Kidney (tissue), 22 donors: Measurements from ENCODE around the gene E2F1. TPM values are rescaled to one million over a fixed set of nuclear protein-coding genes. Genes with fewer than 3 reads are reported as not detected.

Experiments used
- DNase-seq, 5 donors: peaks; one replicate each; pipeline ENCODE4 v3.0.0-alpha.2; 2013 to 2020
- FAIRE-seq: peaks from 2 replicates; lab custom pipeline; 2012; peaks lifted over from hg19 to GRCh38; lab: Jason Lieb, UNC
- H3K27ac ChIP-seq, 2 donors: one replicate each; pipeline ENCODE4 v1.7.0; 2013; ENCODE audit warnings: low read depth in 2 of 2, low read length in 2 of 2, inconsistent platforms in 1 of 2
- H3K27me3 ChIP-seq: one replicate; pipeline ENCODE4 v1.7.1; 2013; ENCODE audit warnings: low read length, inconsistent platforms; ENCODE audit not compliant: control insufficient read depth, insufficient read depth
- H3K36me3 ChIP-seq, 3 donors: one replicate each; pipeline versions ENCODE4 v1.7.0 to v1.7.1; 2013; ENCODE audit warnings: low read length in 3 of 3, control low read depth in 1 of 3, inconsistent platforms in 1 of 3; ENCODE audit not compliant: insufficient read depth in 3 of 3, control insufficient read depth in 2 of 3
- H3K4me1 ChIP-seq, 3 donors: one replicate each; pipeline versions ENCODE4 v1.7.0 to v1.7.1; 2013; ENCODE audit warnings: low read length in 3 of 3, inconsistent platforms in 1 of 3, low read depth in 1 of 3; ENCODE audit not compliant: control insufficient read depth in 2 of 3, insufficient read depth in 2 of 3
- H3K4me3 ChIP-seq, 3 donors: one replicate each; pipeline versions ENCODE4 v1.7.0 to v1.8.1; 2013; ENCODE audit warnings: low read length in 3 of 3, control low read depth in 1 of 3, inconsistent platforms in 1 of 3
- H3K9ac ChIP-seq, 3 donors: one replicate each; pipeline versions ENCODE4 v1.7.0 to v1.7.1; 2013; ENCODE audit warnings: low read length in 3 of 3, control low read depth in 1 of 3, inconsistent platforms in 1 of 3
- H3K9me3 ChIP-seq, 3 donors: one replicate each; pipeline versions ENCODE4 v1.7.0 to v1.7.1; 2013; ENCODE audit warnings: low read length in 3 of 3, control low read depth in 1 of 3, inconsistent platforms in 1 of 3; ENCODE audit not compliant: control insufficient read depth in 2 of 3, insufficient read depth in 1 of 3
- CTCF ChIP-seq: IDR thresholded peaks from 3 replicates; pipeline ENCODE4 v1.5.1; 2012; ENCODE audit warnings: mild to moderate bottlenecking, moderate library complexity, borderline replicate concordance; ENCODE audit not compliant: insufficient read depth; ENCODE audit errors: extremely low read depth
- intact Hi-C: fragments of 100-400 bp; cut with DNase I; formaldehyde crosslinking; loops from one replicate; pipeline ENCODE4 v1.11.1; 2022
- long read RNA-seq, 10 donors: library from polyadenylated mRNA in 1 of 10; unstranded in 1 of 10; transcript quantifications; one replicate each; pipeline ENCODE4 v2.0.0 and lab custom pipeline, GENCODE V29; 2021 to 2026
- polyA plus RNA-seq: library from polyadenylated mRNA; stranded (reverse); fragments of 350-450 nt; fragmentation: Illumina TruSeq; extraction: RNeasy Lipid Tissue Mini Kit (QIAGEN cat#74804); gene quantifications from one replicate; pipeline ENCODE4 v1.2.3, GENCODE V29; 2014; ENCODE audit warnings: low read depth, low replicate concordance; ENCODE audit not compliant: insufficient read depth
- total RNA-seq: library from RNA; stranded (reverse); fragmentation: NEBNext Ultra II Directional; extraction: Animal tissue kit (Norgen Biotek cat#: 25700); gene quantifications from one replicate; pipeline ENCODE4 v1.2.1, GENCODE V29; 2021
- donor health status: control.
- donor health status: control.
- donor health status: control.
- donor health status: control.
- donor health status: control.
- donor health status: DM: yes; HTN: yes; CAD: no.
- donor health status: Normal renal cell carcinoma (clear cell type).

The E2F1 gene, protein sequence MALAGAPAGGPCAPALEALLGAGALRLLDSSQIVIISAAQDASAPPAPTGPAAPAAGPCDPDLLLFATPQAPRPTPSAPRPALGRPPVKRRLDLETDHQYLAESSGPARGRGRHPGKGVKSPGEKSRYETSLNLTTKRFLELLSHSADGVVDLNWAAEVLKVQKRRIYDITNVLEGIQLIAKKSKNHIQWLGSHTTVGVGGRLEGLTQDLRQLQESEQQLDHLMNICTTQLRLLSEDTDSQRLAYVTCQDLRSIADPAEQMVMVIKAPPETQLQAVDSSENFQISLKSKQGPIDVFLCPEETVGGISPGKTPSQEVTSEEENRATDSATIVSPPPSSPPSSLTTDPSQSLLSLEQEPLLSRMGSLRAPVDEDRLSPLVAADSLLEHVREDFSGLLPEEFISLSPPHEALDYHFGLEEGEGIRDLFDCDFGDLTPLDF
- total RNA-seq: 1.5 TPM
- 0.90 TPM for polyA plus RNA-seq
- long read RNA-seq, donor 1, transcript E2F1-201 (7 exons, 2,503 nt): major isoform, 6 of 6 reads
- long read RNA-seq, donor 1, partial matches to known transcripts: 0 of 6 reads
- long read RNA-seq, donor 1, other reads (novel, unspliced or antisense): 0 of 6 reads
- long read RNA-seq, donor 2, partial matches to known transcripts: 0 of 3 reads
- long read RNA-seq, donor 2, other reads (novel, unspliced or antisense): 0 of 3 reads
- long read RNA-seq, donor 3, partial matches to known transcripts: 0 of 1 reads
- long read RNA-seq, donor 3, other reads (novel, unspliced or antisense): 0 of 1 reads
- long read RNA-seq, donor 4, partial matches to known transcripts: 0 of 3 reads
- long read RNA-seq, donor 4, other reads (novel, unspliced or antisense): 0 of 3 reads
- long read RNA-seq, donor 5: 0 reads
- long read RNA-seq, donor 6: 0 reads
- long read RNA-seq, donor 7, partial matches to known transcripts: 1 of 3 reads
- long read RNA-seq, donor 7, other reads (novel, unspliced or antisense): 1 of 3 reads
- long read RNA-seq, donor 8, partial matches to known transcripts: 0 of 1 reads
- long read RNA-seq, donor 8, other reads (novel, unspliced or antisense): 0 of 1 reads
- long read RNA-seq, donor 9, partial matches to known transcripts: 0 of 2 reads
- long read RNA-seq, donor 9, other reads (novel, unspliced or antisense): 0 of 2 reads
- long read RNA-seq, donor 10, partial matches to known transcripts: 0 of 1 reads
- long read RNA-seq, donor 10, other reads (novel, unspliced or antisense): 0 of 1 reads

DNA sequence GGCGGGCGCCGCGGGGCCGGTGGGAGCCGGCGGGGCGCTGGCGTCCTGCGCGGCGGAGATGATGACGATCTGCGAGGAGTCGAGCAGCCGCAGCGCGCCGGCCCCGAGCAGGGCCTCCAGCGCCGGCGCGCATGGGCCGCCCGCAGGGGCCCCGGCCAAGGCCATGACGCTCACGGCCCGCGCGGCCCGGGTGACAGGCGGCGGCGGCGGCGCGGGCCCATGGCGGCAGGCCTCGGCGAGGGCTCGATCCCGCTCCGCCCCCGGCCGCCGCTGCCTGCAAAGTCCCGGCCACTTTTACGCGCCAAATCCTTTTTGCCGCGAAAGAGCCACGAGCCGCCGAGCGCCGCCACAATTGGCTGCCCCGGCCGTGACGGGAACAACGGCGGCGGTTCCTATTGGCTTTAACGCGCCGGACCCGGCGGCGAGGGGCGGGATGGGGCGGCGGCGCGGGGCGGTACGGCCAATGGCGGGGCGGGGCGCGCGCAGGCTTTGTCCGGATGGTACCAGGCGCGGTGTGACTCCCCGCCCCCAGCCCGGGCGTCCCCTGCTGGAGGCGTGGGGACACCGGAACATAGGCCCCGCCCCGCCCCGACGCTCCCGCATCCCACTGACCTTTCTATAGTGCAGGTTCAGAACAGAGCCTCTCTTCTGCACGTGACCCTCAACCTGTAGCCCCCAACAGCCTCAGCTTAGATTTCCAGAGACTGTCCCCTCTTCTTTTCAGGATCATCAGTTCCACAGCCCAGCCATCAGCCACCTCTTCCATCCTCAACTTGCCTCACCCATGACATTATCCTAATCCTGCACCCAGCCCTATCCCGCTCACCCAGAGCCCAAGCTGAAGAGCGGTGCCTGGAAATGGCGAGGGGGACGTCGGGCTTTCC is at the start of gene E2F1:
Gene E2F1 (minus strand): TSS at position 286 of the 884 bp plus-strand sequence. CDS start 121 bp downstream, at position 165.
- peak; percentile 42 for TF ChIP-seq CTCF
- Histone ChIP-seq H3K27ac (peak within 1 kb of the TSS in 1 of 2 donors; percentile 64), H3K36me3 (no peaks in the 10 kb centered on the region), H3K27me3 (no peaks in the 10 kb centered on the region), H3K9ac (peak within 1 kb of the TSS in 1 of 3 donors; percentile 51), H3K9me3 (no peaks in the 10 kb centered on the region), H3K4me3 (peak within 1 kb of the TSS; percentile 47 to 79 (median 64)), H3K4me1 (peaks cover 0 to 6% (median 0%) of the 10 kb centered on the region in 3 donors)
- intact Hi-C loops: no loop called here
- FAIRE-seq: no peak
- peak; percentile 96 to 98 (median 97) for DNase-seq

GRCh38 chr20:33733654-33734576 is 47.7 kb upstream of the E2F1 start:
- FAIRE-seq: no peak

More at GRCh38 chr20:33733654-33734576, 47.7 kb upstream of the E2F1 start:
- Histone ChIP-seq H3K27ac (peak overlapping the region; percentile 5 to 33), H3K9me3 (peaks cover 0 to 19% (median 0%) of the 10 kb centered on the region in 3 donors), H3K27me3 (no peaks in the 10 kb centered on the region), H3K36me3 (no peaks in the 10 kb centered on the region), H3K4me1 (peaks cover 3 to 11% (median 8%) of the 10 kb centered on the region in 3 donors), H3K9ac (peak overlapping the region in 1 of 3 donors; percentile 22), H3K4me3 (peak overlapping the region in 2 of 3 donors; percentile 1 to 17)
- DNase-seq: peak in 2 of 5 donors; percentile 40 to 64
- no peak for TF ChIP-seq CTCF
- intact Hi-C loops: no loop called here
